HG02571 (cell line): ENCODE data around the gene LTK.

Experiments
- ATAC-seq: cut with Tn5 transposase; IDR thresholded peaks from one replicate; pipeline ENCODE4 v1.9.1; 2021; ENCODE audit warnings: mild to moderate bottlenecking, moderate library complexity; ENCODE audit not compliant: unreplicated experiment

Gene LTK

DNA sequence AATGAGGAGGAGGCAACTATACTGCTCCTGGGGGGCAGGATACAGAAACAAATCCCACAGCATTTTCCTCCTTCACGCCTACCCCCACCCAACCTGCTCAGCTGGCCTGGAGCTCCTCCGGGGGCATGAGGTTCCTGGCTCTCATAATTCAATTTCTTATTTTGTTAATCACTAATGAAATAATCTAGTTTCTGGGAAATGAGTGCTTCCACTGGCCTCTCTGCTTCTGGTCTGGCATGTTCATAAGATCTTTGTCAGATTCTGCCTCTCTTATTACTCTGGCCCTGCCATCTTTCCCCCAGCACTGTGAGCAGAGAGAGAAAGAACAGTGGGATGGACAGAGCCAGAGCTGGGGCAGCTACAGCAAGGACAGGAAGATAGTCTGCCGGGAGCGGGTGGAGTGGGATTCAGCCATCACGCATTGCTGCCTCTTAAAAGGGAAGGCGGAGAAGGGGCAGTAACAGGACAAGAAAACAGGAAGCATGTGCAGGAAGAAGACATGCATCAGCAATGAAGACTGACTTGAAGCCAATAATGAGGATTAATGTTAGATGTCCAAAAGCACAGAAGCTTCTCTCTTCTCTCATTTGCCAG lies 16.8 kb upstream of the LTK start:
- ATAC-seq: no peak

DNA sequence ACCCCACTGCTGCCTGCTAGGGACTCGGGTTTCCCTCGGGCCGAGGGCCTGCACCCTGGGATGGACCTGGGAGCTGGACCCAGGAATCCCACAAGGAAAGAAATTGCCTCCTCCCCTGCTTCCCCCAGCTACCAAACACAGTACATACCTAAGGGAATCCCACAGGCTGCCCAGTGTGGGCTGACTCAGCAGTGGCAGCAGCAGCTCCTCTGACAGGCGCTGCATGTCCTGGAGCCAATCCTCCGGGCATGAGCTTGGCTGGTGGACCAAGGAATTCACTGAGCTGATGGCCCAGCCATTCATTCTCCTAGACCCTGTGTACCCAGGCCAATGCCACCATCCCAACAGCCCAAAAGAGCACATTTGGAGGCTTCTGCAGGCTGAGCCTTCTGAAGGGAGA lies 9.5 kb upstream of the LTK start:
- ATAC-seq: no peak

DNA sequence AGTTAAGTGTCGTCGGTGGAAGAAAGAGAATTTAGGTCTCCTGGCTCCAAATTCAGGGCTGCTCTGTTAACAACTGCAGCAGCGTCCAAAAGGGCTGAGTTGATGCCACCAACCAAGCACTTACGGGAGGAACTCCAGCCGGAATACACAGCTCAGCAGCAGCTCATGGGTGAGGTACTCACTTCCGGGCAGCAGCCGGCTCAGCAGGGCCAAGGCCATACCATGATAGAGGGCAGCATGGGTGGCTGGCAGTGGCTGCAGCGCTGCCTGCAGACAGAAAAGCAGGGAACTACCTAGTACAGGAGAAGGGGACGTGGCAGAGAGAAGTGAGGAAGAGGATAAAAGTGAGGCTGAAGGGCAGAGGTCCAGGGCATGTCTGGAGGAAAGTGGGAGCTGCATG lies 8.0 kb upstream of the LTK start:
- no peak for ATAC-seq

DNA sequence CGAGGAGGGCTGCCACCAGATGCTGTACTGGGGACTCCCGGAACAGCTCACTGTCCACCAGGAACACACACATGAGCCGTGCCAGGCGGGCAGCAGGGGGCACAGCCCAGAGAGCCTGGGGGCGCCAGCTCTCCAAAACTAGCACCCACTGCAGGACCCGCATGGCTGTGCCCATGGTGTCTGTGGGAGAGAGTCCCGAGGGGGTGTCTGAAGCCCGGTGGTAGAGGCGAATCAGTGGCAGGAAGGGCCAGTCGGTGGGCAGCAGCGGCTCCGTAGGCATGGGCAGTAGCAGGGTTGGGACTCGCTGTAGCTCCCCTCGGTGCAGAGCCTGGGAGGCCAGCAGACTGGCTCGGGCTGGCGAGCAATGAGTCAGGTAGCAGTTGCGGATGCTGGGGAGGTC lies 7.0 kb upstream of the LTK start:
- no peak for ATAC-seq

DNA sequence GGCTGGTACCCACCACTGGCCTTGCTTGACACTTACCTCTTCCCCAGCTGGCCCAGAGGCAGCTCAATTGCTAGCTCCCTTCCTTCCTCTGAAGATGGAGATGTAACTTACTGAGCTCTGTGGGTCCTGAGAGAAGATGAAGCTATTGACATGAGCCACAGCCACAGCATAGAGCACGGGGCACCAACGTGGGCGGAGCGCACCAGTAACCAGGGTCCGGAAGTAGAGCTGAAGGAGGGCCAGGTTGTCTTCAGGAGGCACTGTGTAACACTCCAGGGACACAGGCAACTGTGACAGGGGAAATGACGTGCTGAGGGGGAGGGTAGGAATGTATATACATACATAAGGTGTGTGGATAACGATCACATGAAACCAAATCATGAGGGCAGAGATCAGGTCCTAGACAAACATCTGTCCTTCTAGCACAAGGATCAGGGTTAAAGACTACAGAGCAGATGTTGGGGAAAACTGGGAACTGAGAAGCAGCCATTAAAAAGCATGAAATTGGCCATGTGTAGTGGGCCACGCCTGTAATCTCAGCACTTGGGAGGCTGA lies 4.3 kb upstream of the LTK start:
- ATAC-seq: no peak

DNA sequence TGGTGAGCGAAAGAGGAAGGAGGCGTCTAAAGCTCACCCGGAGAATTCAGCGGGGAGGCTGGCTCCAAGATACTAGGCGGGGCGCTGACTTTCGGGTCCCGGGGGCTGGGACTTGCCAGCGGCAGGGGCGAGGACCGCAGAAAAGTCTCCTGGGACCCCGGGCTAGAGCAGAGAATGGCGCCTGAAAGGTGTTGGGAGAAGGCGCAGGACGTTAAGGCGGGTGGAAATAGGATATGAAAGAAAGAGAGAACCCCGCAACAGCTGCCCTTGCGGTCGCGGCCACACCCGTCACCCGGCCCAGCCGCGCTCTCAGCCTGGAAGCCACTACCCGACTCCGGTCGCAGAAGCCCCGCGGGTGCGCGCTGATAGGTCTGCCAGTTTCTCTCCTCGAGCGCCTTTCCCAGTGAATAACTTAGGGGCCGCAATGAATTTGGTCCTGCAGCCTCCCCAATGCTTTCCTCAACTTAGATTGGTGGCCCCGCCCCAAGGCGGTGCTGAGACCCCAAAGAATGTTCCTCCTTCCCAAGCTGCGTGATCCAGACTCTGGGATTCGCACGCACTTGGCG lies 604 bp downstream of the LTK start:
- no peak for ATAC-seq

DNA sequence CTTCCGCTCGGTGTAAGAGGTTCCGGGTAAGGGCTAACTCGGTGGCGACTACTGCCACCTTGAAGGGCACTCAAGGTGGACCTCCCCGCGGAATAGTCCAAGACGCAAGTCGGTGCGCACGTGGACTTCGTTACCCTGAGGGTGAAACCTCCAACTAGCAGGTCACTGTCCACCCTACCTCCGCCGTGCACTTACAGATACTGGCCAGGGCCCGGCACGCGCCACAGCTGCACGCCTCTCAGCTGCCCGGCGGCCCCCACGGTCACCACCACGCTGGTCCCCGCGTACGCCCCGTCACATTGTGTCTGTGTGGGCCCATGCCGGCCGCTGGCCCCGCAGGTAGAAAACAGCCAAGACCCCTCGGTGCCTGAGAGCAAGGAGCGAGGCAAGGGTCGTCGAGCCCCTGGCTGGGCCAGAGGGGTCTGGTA lies 1.1 kb downstream of the LTK start:
- ATAC-seq: no peak

DNA sequence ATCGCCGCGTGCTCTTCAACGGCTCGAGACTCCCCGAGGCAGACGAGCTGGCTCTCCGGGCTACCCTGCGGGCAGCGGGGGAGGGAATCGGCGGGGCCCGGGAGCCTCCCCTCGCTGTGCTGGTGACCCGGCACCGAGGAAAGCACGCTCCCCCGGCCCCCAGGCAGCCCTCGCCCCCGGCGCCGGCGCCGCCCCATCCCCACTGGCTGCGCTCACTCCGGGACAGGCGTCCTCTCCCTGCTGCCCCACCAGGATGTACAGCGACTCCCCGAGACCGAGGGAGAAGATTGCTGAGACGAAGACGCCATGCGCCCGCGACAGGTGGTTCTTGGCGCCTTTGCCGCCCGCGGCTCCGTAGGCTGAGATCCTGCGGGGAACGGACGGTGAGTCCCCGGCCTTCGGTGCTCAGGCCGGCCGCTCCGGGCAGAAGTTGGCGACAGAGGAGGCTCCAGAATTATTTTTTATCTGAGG lies 1.7 kb downstream of the LTK start:
- no peak for ATAC-seq

DNA sequence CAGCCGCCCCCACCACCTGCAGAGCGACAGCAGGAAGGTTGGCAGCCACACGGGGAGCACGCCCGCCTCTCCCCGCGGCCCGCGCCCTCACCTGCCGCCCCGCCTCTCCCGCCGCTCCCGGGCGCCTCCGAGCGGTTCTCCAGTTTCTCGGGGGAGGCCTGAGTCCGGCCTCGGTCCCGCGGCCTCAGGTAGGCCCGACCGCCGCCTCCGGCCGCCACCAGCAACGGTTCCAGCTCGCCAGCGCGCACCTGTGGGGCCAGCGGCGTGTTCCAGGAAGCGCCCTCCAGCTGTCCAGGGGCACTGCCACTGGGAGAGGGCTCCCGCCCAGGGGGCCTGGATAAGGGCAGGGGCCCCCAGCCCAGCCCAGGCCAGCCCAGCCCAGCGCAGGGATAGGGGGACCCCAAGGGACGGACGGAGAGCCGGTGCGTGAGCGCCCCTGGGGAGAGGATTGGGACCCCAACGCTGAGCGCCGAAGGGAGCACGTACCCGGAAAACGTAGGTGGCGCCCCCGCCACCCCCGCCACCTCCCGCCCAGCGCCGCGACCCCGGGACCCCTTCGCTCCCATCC lies 2.2 kb downstream of the LTK start:
- no peak for ATAC-seq

DNA sequence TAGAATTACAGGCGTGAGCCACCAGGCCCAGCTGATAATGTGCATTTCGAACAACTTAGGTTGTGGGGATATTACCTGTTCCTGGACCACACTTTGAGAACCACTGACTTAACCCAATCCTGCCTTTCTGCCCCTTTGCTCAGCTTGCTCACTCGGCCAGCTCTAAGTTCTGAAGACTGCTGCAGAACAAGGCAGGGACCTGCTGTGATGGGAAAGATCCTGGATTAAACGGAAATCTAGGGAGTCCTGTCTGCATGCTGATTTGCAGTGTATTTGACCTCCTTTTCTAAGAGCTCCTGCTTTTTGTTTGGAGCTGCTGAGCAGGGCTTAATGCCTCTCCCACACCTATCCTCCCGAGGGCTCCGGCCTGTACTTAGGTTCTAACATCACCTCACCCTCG lies 2.9 kb downstream of the LTK start:
- ATAC-seq: no peak

DNA sequence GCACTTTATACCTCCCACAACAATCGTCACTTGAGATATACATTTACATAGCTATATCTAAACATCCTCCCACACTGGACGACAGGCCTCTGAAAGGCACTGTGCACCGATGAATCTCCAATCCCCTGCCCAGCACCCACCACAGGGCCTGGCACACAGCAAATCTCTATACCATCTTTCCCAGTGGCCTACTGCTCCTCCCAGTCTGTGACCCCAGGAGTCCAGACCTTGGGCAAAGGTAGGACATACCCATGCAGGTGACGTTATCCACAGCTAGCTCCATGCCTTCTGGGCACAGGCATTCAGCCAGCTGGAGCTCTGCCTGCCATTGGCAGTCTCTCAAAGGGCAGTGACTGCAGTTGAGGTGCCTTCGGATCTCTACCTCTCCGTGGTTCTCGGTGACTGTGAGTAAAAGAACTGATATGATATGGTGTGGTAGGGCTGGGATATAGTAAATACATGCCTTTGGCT lies 5.8 kb downstream of the LTK start:
- no peak for ATAC-seq

DNA sequence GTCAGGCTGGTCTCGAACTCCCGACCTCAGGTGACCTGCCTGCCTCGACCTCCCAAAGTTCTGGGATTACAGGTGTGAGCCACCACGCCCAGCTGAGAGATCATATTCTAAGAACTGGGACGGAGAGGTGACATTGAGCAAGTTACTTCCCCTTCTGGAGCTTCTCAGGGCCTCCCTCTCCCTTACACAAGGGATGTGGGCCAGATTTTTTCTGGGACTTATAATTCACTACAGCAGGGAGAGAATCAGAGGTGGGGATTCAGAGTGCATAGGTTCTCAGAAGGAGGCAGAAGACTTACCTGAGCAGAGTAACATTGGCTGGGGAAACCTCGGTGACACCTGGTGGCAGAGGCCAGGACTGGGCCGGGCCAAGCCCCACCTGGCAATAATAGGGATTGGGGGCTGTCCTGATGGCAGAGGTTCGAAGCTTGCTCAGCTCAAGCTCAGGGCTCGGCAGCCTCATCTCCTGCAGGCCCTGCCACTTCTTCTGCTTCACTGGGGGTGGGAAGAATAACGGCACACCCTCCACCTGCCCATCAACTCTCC lies 6.8 kb downstream of the LTK start:
- ATAC-seq: no peak

DNA sequence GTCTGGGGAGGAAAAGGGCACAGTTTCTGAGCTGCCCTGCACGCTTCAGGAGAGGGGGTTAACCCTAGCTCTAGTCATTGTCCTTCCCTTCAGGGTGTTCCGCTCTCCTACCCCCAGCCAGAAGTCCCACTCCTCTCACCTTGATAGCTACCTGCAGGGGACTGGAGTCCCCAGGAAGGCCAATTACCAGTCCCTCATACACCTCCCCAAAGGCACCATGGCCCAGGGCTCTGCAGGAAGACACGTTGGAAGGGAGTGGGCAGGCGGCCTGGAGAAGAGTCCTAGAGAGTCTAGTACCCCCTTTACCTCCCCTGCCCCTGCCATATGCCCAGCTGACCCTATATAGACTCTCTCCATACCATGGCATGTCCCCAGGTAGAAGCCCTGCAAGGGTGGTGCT lies 7.9 kb downstream of the LTK start:
- ATAC-seq: no peak

DNA sequence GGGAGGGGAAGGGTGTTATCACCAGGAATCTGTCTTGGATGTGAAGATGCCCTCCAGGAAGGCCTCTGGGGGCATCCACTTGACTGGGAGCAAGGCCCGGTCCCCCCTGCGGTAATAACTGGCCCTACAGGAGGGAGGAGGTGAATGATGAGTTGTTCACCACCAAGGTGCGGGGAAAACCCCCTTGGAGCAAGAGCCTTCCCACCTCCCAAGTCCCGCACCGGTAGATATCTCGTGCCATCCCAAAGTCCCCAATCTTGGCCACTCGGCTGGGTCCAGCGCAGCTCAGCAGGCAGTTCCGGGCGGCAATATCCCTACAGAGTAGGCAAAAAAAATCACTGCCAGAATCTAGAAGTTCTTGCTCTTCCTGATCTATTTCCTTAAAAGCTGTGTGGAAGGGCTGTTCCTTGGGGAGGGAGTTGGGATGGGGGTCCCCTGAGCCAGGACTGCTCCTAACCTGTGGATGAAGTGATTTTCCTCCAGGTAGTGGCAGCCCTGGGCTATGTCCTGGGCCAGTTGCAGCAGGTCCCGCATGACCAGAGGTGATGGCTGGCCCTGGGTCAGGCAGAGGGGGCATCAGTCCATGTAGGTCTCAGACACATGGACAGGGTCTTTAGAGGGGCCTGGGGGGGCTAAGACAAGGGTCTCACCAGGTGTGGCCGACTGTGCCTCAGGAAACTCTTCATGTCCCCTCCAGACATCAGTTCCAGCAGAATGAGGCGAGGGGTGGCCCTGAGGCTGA lies 8.7 kb downstream of the LTK start:
- ATAC-seq: no peak

DNA sequence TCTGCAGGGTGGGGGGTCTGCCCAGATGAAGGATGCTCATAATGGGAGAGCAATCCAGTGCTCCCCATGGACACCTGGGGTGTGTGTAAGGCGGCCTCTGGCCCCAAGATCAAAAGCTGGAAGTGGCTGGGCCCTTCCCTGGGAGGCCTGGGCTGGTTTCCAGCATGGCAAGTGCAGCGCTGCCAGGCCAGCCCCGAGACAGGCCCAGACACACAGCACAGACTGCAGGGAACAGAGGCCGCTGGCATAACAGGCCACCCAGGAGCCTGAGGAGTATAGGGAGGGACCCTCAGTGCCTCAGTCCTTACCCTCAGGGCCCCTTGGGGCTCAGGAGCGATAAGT lies 10.0 kb downstream of the LTK start:
- no peak for ATAC-seq

DNA sequence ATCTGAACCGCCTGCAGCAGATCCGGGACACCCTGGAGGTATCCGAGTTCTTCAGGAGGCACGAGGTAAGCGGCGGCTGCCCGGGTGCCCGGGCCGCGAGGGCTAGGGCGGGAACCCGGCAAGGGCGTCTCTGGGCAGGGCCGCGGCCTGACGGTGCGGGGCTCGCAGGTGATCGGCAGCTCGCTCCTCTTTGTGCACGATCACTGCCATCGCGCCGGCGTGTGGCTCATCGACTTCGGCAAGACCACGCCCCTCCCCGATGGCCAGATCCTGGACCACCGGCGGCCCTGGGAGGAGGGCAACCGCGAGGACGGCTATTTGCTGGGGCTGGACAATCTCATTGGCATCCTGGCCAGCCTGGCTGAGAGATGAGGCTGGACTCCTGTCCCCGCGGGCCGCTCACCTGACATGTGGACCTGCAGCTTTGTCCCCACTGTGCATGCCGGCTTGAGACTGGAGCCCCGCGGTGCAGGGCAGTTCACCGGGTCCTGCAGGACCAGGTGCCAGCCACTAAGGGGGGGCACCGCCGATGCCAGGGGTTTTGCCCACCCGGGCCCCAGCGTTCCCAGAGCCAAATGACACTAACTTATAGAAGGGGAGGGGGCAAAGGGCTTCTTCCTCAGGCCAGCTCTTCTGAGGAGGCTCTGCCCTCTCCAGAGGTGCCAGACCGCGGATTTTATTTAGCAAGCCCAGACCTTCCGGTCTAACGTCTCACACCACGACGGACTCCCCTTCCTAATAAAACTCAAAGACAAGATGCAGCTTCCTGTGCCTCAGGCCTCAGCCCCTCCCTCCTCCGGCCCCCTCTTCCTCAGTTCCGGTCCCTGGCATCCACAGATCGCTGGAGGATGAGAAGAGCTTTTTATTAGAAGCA lies 10.6 kb downstream of the LTK start:
- ATAC-seq: no peak

DNA sequence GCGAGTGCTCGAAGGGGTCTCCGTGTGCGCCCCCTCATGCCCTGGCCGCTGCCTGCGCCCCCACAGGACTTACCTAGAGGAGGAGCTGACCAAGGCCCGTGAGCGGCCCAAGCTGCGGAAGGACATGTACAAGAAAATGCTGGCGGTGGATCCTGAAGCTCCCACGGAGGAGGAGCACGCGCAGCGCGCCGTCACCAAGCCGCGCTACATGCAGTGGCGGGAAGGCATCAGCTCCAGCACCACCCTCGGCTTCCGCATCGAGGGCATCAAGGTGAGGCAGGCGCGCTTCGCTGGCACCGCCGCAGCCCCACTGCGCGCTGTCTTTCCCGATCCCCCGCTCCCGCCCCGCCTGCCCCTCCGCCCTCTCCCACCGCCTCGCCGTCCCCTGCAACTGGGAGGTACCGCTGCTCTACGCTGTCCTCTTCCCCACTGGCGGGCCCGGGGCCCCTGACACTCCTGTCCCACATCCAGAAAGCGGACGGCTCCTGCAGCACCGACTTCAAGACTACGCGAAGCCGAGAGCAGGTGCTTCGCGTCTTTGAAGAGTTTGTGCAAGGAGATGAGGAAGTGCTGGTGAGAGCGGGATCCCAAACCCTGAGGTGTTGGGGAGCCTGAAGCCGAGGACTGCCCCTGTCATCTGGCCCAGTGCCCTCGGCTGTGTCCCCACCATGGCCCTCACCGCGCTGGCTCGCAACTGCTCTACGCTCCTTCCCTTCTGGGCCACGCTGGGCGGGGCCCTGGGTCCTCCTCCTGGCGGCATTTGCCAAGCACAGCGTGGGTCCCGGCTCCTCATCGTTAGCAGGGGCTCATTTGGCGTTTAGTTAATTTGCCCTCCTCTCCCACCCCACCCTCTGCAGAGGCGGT lies 11.5 kb downstream of the LTK start:
- no peak for ATAC-seq

DNA sequence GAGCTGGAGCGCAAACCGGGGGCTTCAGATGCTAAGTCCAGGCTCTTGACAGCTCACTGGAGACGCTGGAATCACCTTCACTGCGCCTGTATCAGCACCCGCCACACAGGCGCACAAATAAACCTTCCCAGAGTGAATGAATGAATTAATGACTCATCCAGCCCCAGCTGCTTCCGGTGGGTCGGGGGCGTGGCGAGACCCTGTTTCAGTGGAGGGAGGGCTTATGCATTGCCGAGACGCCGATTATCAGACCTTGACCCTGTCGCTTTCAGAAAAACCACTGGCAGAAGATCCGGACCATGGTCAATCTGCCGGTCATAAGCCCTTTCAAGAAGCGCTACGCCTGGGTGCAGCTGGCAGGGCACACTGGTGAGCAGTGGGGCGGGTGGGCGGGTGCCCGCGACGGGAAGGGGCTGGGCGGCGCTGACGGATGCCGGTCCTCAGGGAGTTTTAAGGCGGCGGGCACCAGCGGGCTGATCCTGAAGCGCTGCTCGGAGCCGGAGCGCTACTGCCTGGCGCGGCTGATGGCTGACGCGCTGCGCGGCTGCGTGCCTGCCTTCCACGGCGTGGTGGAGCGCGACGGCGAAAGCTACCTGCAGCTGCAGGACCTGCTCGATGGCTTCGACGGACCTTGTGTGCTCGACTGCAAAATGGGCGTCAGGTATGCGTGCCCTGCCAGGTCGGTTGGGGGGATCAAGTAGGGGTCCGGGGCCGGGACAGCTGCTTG lies 12.3 kb downstream of the LTK start:
- ATAC-seq: no peak
